ENCODE data around the gene CDK14.

Gene CDK14

DNA sequence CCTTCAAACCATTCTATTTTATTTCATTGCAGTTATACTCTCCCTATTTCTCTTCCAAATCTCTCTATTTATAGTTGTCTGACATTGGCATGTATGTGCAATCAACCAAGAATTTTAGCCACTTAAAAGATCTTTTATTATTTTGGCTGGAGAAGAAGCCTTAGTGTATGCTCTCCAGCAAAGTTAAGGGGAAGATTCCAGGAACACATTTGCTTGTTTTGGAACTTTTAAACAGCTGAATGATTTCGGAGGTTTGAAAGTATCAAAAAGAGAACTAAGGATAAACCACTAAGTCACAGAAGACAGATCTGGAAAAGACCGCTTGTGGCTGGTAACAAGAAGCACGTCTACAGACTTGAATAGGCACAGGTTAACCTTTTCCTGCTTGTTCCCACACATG lies 485.9 kb downstream of the CDK14 start:
- no peak for DNase-seq

DNA sequence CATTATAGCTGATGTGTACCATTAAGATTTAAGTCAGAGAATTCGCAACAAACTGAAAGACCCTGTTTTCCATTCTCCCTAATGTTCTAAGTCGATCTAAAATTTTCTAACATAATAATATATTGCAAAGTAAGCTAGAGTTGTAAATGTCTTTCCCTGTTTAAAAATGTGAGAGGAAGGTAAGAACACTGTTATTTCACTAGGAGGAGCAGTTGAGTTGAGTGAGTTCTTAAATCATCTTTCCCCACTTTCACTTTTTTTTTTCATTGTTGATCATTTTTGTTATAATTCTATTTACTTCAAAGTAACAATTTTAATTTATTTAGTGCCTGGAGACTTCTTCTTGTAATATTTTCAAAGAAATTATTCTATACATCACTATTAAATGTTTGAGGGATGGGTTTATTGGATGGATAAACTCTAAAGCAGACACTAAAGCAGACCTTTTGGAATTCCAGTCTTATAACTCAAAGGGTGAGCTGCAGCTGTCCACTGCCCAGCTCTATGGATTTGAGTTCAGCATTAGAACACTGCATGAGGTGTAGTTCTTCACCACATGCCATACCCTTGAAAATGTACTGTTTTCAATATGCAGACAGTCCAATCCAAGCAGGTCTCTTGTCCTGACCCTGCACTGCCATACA lies 486.9 kb downstream of the CDK14 start:
- no peak for DNase-seq

DNA sequence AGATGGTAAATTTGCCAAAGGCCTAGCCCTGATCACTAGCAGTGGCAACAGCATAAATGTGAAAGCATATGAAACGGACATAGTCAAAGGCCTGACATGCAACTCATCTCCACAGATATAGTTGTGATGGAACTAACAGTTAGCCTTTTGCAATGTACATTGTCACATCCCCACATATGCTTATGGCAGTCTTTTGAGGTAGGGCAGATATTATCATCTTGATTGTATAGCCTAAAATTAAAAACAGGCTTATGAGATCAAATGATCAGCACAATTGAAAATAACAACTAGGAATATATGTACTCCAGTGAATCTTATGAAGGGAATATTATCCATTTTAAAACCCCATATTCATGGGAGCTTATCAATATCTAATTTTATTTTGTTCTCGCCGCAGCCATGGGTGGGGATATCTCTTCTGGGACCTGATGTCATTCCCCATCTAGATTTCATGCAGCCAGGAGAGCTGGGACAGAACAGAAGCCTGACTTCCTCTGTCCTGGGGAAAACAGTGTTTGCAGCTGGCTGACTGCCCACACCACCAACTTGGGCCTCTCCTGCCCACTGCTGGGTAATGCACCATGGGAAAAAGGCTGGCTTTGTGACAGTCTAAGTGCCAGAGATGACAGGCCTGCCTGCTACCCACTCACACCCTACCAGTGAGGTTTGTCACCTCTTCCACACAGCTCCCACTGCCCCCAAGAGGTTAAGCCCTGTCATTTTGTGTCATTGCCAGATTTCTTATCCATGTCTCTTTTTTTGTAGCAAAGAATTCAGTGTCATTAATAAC lies 487.9 kb downstream of the CDK14 start:
- DNase-seq: no peak

DNA sequence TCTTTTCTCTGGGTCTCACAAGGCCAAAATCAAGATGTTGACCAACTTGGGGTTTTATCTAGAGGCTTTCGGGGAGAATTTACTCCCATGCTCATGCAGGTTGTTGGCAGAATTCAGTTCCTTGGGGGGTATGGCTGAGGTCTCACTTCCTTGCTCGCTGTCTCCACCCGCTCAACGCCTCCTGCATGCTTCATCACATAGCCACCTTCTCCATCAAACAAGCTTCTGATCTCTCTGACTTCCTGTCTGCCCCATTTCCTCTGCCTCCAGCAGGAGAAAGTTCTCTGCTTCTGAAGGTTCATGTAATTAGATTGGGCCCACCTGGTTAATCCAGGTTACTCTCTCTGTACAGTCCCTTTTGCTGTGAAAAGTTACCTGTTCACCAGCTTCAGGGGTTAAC lies 489.1 kb downstream of the CDK14 start:
- DNase-seq: no peak

DNA sequence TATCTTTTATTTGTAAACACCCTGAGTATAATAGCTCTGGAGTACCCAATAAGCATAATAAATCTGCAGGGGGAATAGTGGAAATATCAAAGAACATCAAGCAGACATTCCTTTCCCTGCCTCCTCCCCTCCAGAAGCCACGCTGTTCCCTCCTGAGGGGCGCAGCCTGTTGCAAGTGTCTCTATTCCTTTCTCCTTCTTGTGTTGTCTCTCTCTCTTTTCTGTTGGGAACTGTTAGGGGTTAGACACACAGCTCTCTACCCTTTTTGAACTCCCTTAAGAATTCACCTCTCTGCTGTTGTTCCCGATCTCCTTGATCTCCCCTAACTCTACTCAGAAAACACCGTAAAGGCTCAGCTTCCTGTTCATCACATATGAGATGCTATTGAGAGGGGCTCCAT lies 490.1 kb downstream of the CDK14 start:
- DNase-seq: no peak

DNA sequence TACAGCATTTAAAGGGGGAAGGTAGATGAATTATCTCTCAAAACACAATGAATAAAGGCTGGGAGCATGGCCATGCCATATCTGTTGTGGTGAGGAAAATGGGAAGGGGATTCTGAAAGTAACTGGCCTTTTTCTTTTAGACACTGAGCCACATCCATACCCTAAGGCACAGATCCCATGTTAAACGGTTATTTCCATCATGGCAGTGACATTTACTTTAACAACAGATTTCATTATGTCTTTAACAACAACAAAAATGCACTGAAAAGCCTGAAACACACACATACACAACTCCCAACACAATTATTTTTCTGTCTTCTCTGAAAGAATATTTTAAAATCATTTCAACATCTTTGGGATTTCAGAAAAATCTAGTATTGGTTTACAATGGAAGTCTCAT lies 492.0 kb downstream of the CDK14 start:
- DNase-seq: no peak

DNA sequence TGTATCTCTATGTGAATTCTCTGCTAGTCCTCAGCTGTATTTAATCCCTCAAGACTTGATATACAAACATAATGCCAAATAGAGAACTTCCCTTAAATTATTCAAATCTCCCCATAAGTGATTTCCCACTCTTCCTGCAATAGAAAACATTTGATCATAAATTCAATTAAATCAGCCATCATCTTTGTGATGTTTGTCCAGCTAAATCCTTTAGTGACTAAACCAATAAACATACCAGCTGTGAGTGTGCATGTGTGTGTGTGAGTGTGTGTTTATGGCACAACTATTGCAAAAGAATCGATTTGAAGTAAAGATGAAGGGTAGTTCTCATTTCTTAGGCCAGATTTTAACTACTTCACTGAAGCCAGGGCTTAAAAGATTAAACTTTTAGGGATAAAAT lies 492.6 kb downstream of the CDK14 start:
- DNase-seq: no peak

DNA sequence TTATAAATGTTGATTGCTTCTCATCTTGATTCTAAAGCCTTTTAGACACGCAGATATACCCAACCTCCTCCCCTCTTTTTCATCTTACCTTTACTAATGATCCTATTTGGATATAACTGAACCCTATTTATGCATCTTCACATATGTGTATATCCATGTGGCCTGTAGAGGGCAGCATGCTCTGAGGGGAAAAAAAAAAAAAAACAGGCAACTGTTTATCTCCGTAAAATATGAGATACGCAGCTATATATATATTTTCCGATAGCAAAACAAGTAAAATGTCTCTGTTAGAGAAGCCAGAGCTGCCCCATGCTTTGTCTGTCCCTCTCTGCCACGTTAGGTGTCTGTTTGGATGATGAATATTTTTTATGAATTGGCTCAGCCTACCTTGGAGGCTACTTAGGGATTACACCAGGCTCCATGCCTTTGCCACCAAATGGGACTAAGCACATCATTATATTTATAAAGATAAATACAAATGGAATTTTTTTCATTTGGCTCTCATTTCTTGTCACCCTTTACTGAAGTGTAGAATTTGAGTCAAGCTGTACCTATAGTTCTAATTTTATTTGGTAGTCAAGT lies 493.4 kb downstream of the CDK14 start:
- no peak for DNase-seq

DNA sequence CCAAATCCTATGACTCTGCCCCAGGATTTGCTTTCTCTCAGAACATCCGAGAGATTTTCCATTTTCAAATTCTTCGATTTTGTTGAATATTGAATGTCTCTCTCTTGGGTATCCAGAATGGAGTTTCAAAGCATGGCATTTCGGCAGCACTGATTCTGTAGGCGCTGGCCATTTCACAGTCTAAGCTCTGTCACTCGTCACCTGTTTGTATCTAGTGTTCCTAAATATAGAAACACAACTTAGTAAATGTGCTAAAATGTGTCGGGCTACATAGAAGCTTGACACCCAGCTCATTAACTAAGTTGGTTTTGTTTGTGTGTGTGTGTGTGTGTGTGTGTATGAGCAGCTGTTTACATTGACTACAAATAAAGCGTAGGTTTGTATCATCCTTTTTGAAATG lies 494.6 kb downstream of the CDK14 start:
- DNase-seq: no peak

DNA sequence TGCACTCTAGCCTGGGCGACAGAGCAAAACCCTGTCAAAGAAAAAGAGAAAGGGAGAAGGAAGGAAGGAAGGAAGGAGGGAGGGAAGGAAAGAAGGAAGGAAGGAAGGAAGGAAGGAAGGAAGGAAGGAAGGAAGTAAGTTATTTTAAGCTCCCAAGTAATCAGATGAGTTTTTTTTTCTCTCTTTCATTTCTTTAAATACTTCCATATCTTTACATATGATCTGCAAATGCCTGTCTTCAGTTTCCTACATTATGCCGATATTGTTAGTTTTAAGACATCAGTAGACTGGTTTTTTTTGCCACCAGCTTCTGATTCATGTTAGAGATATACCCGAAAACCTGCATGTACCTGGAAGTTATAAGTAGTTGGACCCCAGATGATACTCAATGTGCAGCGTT lies 495.5 kb downstream of the CDK14 start:
- no peak for DNase-seq

DNA sequence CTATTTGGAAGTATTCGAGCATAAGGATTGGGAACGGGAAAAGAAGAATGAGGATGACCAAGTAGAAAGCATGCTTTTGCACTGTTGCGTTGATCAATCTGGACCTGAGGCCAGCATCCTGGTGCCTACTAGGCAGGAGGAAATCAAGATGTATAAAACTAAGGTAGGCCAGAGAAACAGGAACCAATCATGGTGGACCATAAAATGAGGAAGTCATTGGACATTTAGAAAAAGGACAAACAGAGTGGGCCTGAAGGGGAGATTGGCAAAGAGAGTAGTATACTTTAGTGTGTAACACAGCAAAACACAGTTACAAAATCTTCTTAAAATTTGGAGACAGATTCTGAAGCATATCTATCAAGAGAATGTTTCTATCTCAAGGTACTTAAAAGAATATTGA lies 497.1 kb downstream of the CDK14 start:
- no peak for DNase-seq

DNA sequence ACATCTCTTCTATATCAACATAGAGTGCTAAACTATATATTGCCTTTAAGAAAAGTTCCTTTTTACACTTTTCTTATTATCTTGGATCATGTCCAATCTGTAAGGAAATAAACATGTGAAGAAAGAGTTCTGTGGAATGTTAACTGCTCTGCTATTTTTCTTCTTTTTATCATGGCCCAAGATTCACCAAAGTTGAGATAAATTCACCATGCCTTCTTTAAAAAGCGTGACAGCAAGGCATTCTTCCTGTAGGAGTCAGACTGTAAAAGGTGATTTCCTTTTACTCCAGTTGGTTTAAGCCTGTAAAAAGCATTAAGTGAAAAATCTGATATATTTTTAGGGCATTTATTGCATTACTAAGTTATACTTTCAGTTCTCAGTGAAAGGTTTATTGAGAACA lies 502.4 kb downstream of the CDK14 start:
- no peak for DNase-seq

DNA sequence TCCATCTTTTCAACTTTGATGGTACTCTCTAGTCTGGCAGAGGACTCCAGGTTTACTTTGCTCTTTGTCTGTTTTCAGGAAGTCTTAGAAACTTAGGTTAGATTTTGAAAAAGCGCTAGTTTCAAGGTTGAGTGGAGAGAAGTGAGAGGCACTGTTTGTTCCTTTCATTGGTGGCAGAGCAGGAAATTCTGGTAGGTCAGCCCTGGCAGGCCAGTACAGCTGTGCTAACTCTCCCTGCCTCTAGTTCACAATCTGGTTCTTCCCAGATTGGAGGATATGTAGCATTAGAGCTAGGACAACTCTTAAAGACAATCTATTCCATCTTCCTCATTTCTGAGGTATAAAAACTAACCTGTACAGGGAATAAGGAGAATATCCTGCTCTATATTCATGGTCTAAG lies 507.2 kb downstream of the CDK14 start:
- DNase-seq: no peak

DNA sequence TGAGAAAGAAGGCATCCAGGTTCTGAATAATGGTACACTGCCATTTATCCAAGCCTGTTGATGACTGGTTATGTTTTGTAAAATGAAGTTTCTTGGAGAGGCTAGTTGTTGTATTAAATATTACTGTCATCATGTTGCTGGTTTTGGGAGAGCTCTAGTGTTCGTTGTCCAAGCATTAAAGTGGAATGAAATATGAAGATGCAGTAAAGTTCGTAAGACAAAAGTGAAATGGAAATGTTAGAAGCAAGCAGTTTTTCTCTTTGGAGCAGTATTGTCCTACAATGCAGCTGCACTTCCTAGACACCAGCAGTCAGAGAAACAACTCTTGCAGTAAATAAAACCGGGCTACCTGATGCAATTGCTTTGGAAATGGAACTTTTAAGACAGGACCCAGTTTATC lies 511.3 kb downstream of the CDK14 start:
- DNase-seq: no peak

DNA sequence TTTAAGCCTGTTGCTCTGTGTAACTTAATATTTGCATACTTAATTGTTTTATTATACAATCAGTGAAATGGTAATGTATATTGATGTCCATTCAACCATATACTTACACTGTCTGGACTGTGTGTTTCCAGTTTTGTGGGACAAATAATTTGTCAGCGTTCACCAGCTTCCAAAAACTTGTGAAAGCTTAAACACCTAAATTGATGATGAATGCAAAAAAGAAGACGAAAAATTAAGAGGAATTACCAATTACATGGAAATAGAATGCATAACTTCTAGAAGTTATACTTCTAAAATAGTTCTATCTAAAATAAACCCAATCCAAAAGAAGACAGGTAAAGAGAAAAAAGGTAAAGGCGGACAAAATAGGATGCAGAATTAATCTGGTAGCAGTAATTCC lies 513.1 kb downstream of the CDK14 start:
- no peak for DNase-seq

DNA sequence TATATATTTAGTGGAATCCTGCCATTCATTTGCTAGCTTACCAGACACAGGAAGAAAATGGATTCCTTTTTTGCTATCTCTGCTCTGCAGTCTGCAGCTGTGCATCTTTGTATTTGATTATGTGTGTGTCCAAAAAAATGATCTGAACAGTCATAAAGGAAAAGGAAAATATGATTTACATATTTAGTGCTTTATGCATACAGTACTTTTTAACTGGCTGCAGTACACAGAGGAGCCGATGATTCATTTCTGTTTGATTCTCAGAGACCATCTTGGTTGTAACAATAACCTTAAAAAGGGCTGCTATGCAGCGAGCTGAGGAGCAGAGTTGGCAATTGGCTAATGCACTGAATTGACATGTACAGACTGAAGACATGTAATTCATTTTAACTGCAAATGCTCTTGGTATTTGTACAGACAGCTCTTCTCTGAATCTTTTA lies 516.8 kb downstream of the CDK14 start:
- no peak for DNase-seq

DNA sequence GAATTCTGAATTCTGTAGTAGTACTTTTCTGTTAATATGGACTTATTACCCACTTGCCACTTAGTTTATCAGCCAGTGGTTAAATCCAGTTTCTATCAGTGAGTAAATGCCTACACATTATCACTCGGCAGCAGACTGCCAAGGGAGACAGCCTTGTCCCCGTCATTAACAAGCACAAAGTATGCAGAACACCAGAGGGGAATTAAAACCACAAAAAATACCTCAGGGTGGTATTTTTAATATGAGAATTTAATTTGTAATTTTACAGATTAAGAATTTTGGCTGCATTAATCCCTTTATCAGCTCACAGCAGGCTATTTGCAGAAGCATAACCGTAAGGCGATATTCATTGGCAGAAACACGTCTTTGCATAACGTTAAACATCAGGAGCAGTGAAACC lies 518.1 kb downstream of the CDK14 start:
- no peak for DNase-seq

DNA sequence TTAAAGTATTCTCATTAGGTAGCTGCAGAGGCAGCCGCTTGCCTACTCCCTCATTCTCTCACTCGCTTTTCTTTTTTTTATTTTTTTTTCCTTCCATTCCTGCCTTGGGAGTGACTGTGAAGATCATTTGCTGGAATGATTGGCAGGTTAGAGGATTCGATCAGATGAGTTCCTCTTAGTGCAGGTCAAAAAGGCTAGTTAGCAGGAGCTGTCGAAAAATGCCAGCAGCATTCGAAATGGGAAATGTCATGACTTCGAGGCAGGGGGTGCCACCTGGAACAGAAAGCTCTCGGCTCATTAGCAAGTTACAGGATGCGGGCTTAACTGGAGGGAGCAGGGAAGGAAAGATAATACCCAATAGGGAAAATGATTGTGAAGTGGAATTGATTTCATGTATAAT lies 530.6 kb downstream of the CDK14 start:
- no peak for DNase-seq

DNA sequence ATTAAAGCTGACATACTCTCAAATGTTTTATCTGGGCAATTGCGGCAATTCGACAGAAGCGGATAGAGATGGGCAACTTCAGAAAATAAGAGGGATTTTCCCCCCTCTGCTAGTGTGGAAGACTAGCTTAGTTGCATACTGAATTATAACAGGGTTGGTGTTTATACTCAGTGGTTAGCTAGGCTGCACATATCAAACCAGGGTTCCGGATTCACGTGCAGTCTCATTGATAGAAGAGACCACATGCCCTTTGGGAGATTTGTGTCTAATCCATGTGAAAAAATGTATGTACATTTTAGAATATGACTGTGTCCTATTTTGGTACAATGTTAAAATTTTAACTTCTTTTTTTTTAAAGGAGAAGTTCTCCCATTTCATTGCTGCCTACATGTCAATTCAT lies 531.2 kb downstream of the CDK14 start:
- DNase-seq: no peak

DNA sequence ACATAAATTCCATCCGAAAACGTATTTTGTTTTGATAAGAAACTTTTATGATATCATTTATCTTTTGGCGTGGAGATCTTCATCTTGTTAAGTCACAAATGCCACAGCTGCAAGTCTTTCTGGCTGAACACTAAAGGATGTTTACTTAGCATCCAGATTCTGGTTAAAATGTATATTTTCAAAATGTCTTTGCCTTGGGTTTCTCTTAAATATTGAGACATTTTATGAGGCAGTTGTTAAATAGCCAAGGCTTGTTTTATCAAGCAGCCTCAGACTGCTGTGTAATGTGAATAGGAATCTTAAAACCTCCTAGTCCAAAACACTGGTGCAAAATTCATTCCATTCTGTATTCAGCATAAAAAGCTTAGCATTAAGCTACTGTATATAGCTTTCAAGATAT lies 531.8 kb downstream of the CDK14 start:
- DNase-seq: no peak

DNA sequence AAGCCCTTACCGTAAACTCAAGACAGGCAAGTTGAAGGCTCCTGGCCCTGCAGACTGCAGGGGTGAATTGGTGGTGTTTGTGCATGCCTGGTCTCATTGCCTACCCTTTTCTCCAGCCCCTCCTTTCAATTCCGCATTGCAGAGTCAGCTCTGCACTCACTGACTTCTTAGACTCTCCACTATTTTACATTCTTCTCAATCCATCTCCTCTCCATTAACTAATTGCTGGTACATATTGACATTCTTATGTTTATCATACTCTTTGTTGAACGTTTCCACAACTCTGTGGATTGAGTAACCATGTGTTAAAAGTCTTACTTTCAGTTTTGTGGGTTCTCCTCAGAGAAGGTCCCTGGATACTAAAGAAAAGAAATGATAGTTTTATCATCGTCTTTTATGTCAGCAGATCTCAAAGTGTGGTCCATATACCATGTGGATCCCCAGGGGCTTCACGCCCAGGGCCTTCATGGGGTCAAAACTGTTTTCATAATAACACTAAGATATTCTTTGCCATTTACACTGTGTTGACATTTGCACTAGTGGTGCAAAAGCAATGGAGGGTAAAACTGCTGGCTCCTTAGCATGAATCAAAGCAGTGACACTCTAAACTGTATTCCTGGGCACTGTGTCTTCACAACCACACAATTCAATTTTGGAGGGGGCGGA lies 532.7 kb downstream of the CDK14 start:
- no peak for DNase-seq

DNA sequence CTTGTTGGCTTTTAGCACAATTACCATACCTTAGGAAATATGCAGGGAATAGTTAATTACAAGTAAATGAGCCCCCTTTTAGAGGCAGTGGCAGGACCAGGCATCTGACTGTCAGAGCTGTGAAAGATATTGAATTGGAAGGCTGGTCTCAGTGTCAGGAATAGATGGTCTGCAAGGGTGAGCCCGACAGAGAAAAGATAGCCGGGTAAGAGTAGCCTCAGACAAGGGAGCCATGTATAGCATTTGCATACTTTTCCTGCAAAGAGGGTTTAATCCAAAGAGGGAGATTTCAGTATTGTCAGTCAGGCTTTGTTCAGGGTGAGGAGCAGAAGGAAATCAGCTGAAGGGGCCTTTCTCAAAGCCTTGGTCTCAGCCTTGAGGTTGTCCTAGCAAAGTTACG lies 539.2 kb downstream of the CDK14 start:
- no peak for DNase-seq

DNA sequence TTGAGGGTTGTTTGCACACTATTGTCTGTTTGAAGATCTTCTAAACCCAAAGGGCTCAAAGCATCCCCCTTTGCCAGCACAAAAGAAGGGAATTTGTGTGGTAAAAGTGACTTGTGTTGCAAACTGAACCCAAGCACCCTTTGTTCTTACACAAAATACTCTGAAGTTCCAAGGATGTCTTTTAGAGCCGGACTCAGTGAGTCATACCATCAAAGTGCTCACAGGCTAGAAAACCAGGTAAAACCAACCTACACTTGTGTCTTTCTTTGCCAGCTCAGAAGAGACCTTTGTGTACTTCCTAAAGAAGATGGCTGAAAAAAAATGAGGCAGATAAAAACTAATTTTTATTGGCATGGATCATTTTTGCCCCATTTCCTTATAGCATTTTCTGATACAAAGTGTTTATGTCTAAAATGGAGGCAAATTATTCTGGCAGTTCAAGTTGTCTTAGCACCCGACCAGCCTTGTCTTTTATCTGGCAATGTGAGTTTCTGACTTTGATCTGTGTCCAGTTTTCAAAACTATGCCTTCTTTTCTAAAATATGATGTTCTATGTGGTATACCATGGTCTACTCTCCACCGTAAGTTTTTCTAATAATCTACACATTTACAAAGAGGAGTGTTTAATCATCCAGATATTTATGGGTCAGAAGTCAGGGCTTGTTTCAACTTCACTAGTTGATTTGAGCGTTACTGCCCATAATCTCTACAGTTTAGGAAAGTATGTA lies 539.7 kb downstream of the CDK14 start:
- DNase-seq: no peak
